SK-MEL-5 (cell line): ENCODE measurements around the gene FOXB1. TPM values are rescaled to one million over a fixed set of nuclear protein-coding genes. Genes with fewer than 3 reads are reported as not detected.

Experiments used
- DNase-seq: peaks from one replicate; pipeline ENCODE4 v3.0.0-alpha.2; 2016; ENCODE audit warnings: low read depth, low spot score
- in situ Hi-C: cut with HindIII; loops from 2 replicates; pipeline ENCODE4 v1.10.0; 2016; ENCODE audit warnings: low sequenced_read_pairs, high pct_unique_total_duplicates, low pct_unique_long_range_greater_than_20kb
- total RNA-seq: library from RNA; depleted of rRNA; stranded (reverse); fragments of >200 nt; shearing (Covaris generic); gene quantifications from 2 replicates; pipeline ENCODE4 v1.2.3, GENCODE V29; 2014

FOXB1 gene
- total RNA-seq, 1 experiment from 2014 or later: not detected

GRCh38 chr15:60006873-60007272 is 2.8 kb downstream of the FOXB1 start:
- DNase-seq: no peak
- in situ Hi-C loops: no loop called here

DNA sequence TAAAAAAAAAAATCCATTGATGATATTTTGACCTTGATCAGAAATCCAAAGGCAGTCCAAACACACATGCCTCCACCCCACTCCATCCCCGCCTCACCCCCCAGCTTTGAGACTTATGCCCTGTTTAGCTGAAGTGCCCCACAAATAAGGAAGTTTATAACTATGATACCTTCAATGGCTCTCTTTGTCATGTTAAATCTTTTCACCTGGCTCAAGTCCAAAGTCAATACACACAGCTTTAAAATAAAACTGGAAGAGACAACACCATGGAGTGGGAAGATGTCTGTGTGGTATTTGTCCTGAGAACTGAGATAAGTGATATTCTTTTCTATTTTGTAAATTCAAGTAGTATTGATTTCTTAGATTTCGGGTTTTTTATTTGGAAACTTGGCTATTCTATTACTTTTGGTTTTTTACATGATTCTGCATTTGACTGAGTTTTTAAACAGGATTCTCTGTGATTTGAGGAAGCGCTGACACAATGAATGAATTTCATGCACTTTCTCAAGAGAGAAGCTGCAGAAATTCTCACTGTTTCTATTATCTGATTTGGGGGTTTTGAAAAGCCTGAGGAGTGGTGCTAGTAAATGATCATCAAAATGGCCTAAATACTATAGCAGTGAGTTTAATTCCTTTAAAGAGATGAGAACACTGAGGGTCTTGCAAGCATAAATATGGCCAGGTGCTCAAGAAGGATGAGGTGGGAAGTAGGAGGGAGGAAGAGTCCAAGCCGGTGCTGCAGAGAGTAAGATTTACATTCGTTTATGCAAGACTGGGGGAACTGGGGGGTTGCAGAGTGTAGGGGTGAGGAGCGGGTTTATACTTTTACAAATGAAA is 5.2 kb downstream of the FOXB1 start:
- in situ Hi-C loops: no loop called here
- no peak for DNase-seq

DNA sequence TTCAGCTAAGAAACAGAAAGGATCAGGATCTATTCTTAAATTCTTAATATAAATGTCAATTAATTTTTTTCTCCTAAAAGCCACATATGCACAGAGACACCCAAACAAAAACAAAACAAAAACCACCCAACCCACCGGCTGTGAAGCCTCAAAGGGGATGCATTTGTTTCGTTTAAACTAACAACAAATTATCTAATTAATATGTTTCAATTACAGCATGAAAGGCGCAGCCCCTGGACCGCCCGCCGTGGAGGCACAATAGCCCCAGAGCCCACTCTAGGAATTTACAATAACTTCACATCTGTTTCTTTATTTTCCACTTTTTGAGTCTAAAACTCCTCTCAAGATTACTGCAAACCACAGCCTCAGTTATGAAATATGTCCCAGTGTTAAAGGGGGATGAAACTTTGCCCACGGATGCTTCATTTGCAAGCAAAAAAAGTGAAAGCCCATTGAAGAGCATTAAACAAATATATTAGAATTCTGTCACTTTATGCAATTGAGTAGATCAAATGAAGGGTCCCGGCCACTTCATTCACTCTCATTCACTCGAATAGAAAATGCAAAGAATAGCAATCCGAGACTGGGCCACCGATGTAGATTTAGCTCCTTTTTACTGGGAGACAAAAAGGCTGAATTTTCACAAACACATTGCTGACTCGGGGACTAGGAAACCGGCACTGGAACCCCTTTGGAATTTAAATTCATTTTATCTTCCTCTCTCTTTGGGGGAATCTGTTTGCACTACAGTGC is 6.0 kb downstream of the FOXB1 start:
- no peak for DNase-seq
- in situ Hi-C loops: no loop called here

- DNase-seq: no peak
- in situ Hi-C loops: no loop called here
Observed at GRCh38 chr15:60010858-60011257, 6.7 kb downstream of the FOXB1 start.

DNA sequence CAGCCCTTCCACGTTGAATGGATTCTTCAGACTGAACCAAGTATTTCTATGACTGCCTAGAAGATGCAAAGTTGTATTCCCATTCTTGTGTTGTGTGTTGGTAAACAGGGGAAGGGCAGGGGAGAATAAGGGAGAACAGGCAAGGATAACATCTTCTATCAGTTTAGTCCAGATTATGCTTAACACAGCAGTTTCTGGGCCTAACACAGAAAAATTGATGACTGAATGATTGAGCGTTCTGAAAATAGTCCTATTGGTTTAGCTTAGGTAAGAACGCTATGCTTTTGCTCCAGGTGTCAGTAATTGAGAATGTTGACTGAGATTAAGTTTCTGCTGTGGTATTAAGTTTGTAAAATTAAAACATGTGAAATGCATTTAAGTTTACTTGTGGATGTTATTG is 8.6 kb downstream of the FOXB1 start:
- DNase-seq: no peak
- in situ Hi-C loops: no loop called here

- no peak for DNase-seq
- in situ Hi-C loops: no loop called here
Observed at GRCh38 chr15:60017538-60018520, 13.7 kb downstream of the FOXB1 start.

DNA sequence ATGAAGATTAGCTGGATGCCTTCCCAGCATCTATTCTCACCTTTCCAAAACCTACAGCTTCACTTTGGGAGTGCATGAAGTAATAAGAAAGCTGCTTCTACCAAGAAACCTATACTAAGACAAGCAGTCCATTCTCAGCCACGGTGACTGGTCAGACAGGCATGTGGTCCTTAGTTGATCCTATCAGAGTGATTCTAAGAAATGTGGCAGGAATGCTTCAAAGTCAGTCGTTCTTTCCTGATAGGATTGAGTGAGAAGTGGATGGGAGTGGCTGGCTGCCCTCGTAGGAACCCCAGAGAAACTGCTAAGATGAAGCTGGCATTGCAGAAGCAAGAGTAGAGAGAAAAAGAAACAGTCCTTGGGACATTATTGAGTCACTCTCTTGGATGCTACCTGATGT is 16.6 kb downstream of the FOXB1 start:
- no peak for DNase-seq
- in situ Hi-C loops: no loop called here

DNA sequence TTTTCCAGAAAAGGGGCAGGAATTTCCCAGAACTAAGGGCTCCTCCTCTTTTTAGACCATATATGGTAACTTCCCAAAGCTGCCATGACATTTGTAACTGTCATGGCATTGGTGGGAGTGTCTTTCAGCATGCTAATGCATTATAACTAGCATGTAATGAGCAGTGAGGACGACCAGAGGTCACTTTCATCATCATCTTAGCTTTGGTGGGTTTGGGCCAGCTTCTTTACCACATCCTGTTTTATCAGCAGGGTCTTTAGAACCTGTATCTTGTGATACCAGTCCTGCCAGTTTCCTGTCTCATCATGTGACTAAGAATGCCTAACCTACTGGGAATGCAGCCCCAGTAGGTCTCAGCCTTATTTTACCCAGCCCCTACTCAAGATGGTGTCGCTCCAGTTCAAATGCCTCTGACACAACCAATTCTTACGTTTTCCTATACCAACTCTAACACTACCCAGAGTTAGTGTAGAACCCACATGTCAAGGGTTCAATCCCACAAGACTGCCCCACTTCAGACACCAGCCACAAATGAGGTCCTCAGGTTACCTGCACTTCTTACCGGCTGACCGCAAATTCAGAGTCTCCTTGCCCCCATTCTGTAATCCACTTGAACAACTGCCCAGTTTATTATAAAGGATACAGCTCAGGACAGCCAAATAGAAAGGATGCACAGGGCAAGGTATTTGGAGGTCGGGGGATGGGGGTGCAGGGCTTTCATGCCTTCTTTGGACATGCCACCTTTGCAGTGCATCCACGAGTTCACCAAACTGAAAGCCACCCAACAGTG is 17.7 kb downstream of the FOXB1 start:
- no peak for DNase-seq
- in situ Hi-C loops: no loop called here

GRCh38 chr15:60022379-60022741 is 18.2 kb downstream of the FOXB1 start:
- in situ Hi-C loops: no loop called here
- no peak for DNase-seq

DNA sequence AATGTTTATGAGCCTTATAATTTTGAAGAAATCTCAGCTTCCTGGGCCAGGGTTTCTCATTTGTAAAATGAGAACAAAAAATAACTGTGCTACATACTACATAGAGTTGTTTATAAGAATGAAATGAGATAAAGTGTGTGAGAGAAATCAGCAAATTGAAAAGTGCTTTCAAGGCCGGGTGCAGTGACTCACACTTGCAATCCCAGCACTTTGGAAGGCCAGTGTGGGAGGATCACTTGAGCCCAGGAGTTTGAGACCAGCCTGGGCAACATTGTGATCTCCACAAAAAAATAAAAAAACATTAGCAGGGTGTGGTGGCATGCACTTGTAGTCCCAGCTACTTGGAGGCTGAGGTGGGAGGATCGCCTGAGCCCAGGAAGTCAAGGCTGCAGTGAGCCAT is 22.4 kb downstream of the FOXB1 start:
- in situ Hi-C loops: no loop called here
- no peak for DNase-seq

GRCh38 chr15:60035344-60035743 is 31.2 kb downstream of the FOXB1 start:
- no peak for DNase-seq
- in situ Hi-C loops: no loop called here

- DNase-seq: no peak
- in situ Hi-C loops: no loop called here
Observed at GRCh38 chr15:60039316-60039715, 35.2 kb downstream of the FOXB1 start.

DNA sequence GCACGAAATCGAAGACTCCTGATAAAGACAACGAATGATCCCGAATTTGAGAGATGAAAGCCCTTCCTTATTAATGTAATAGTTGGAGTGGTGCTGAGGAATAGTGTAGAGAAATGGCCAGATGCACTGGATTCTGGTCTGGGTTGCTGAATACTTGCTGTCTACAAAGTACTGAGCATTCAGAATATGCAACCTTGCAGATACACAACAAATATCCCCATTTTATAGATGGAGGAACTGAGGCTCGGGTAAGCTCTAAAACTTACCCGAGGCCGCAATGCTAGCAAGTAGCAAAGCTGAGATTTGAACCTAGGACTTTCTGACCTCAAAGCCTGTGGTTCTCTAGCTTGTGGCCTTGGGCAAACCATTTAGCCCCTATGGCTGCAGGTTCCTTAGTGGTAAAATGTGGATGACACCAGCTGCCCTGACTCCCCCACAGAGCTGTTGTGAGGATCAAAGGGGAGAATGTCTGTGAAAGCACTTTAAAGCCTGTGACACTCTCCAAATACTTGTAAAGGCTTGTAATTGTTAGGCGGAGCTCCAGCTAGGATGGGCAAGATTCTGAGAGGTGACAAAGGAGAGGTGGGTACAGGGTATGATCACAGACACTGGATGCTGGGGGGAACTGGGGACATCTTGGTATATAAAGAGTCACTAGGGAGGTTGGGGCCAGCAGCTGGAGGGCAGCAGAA is 39.8 kb downstream of the FOXB1 start:
- no peak for DNase-seq
- in situ Hi-C loops: no loop called here

DNA sequence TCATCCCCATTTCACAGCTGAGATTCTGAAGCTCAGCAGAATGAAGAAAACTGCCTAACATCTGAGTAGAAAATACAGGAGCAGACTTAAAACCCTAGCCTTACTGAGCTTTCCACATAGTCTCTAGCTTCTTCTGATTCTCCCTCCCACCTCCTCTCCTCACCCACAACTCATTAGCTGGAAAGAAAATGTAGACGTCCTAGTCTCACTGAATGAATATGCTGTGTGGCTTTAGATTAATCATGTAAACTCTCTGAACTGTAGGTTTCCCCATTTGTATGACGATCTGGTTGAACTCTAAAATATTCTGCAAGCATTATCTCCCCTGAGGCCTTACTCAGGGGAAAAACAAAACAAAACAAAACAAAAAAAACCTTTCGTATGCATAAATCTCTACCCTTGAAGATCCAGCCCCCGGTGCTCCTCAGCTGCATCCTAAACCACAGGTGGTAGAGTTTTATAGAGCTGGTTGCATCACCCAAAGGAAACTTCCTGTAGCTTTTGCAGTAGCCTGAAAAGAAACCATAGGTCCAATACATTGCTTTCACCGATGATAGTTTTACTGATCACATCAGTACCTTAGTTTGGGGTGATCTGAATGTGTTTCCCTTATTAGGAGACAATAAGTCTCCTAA is 40.6 kb downstream of the FOXB1 start:
- in situ Hi-C loops: no loop called here
- DNase-seq: no peak

DNA sequence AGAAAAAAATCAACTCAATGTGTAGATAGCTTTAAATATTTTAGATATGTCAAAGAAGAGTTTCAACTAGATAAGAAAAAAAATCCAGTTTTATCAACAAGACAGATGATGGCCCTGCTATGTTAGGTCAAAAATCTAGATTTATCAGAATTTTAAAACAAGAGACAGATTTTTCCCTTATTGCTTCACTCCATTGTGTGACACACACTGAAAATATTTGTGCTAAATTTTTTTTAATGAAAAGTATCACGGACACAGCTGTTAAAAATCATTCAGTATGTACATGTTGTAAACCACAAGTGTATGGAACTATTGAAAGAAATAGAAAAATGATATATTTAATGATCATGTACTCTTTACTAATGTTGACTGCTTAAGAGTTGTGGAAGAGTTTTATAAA is 43.6 kb downstream of the FOXB1 start:
- in situ Hi-C loops: no loop called here
- no peak for DNase-seq

DNA sequence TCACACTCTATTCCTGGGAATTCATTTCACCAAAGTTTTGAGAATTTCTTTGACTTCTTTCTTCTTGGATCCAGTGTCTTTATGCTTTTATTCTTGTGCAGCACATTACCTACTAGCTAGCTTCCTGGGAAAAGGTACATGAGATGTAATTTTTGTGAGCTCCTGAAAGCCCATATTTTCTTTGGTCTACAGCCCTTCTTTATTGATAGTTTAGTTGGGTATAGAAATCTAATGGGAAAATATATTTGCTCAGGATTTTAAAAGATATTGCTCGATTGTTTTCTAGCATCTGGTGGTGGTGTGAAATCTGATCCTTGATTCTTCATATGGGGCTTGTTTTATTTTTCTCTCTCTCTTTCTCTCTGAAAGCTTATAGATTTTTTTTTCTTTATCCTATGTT is 45.8 kb downstream of the FOXB1 start:
- in situ Hi-C loops: no loop called here
- DNase-seq: no peak
